HG03342 (cell line): ENCODE results near the gene ENO1.
"Not testable (repeated sequence)": the region's sequence is repeated elsewhere in the genome, so short reads cannot be mapped to it uniquely, and the experiment has no call there.

Experiments
- ATAC-seq: cut with Tn5 transposase; IDR thresholded peaks from one replicate; pipeline ENCODE4 v1.9.1; 2021; ENCODE audit warnings: mild to moderate bottlenecking, moderate library complexity; ENCODE audit not compliant: unreplicated experiment

ENO1 gene

GRCh38 chr1:8847990-8848389 is 30.5 kb downstream of the ENO1 start:
- ATAC-seq, result no peak

DNA sequence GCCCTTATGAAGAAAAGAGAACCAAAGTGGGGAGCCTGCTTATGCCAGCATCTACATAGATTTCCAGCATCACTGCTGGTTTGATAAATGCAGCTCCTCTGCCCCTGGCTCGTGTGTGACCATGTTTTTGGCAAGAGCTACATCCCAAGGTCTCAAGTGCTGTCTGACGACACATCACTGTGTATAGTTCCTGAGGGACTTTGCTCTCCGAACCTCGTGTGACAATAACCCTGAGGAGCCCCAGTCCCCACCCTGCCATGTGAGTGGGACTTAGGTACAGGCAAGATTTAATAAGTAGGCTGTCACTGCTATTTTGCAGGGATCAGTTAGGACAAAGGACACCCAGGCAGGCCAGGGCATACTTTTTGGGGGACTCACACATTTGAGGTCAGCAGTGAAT is 32.2 kb downstream of the ENO1 start:
- ATAC-seq, result no peak

GRCh38 chr1:8845104-8846097 is 33.1 kb downstream of the ENO1 start:
- no peak for ATAC-seq

- ATAC-seq, result no peak
Observed at GRCh38 chr1:8844501-8845006, 33.9 kb downstream of the ENO1 start.

DNA sequence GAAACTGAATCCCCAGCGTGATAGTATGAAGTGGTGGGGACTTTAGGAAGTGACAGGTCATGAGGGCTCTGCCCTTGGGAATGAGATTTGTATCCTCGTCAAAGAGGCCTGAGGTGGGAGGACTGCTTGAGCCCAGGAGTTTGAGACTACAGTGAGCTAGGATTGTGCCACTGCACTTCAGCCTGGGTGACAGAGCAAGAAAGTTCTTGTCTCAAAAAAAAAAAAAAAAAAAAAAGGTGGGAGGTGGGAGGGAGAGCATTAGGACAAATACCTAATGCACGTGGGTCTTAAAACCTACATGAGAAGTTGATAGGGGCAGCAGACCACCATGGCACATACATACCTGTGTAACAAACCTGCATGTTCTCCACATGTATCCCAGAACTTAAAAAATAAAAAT is 37.1 kb downstream of the ENO1 start:
- ATAC-seq, result no peak

DNA sequence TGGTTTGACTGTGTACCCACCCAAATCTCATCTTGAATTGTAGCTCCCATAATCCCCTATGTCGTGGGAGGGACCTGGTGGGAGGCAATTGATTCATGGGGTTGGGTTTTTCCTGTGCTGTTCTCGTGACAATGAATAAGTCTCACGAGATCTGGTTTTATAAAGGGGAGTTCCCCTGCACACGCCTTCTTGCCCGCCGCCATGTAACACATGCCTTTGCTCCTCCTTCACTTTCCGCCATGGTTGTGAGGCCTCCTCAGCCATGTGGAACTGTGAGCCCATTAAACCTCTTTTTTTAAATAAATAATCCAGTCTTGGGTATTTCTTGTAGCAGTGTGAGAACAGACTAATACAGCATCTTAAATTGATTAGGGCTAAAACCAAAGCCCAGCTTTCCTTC is 38.5 kb downstream of the ENO1 start:
- ATAC-seq, result no peak

DNA sequence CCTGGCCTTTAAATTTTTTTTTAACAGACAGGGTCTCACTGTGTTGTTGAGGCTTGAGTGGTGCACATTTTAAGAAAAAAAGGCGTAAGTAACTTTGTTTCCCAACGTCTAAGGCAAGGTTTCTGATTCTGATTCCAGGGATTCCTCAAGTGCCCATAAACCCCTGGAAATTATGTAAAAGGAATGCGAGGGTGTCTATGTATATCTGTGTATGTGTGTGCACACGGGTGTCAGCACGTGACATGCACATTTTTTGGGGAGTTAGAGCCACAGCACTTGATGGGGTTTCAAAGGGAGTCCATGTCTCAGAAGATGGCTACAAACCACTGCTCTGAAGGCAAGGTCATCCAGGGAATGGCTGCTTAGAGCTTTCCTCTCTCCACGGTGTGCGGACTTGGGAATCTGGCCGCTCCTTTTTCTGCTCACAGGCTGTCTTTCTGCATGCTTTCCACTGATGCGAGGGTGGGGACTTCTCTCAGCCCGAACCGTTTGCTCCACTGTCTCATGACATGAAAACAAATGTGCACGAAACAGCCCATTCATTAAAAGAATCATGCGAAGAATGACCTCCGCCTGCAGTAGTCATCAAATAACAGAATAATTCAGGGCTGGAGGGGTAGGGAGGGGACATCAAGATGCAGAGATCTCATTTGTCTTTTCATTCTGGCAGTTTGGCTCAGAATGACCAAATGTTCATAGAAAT is 42.4 kb downstream of the ENO1 start:
- ATAC-seq, result no peak

DNA sequence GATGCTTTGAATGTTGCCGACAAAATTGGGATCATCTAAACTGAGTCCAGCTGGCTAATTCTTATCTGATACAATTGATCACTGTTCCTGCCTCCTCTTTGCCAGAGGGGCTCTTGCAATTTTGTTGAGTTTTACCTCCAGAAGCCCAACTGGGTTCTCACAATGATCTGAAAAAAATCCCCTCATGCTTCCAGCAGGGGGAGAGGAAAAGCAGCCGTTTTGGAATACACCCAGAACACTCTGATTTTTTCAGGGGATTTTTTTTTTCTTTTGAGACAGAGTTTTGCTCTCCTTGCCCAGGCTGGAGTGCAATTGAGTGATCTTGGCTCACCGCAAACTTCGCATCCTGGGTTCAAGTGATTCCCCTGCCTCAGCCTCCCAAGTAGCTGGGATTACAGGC is 47.1 kb downstream of the ENO1 start:
- no peak for ATAC-seq

DNA sequence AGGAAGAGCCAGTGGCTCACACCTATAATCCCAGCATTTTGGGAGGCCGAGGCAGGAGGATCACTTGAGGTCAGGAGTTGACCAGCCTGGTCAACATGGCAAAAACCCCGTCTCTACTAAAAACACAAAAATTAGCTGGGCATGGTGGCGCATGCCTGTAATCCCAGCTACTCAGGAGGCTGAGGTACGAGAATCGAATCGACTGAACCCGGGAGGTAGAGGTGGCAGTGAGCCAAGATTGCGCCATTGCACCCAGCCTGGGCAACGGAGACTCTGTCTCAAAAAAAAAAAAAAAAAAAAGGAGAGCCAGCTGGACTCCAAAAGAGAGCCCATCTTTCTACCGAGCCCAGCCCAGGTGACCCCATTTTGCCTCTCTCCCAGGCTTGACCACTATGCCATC is 47.8 kb downstream of the ENO1 start:
- ATAC-seq, result not testable (repeated sequence)

- ATAC-seq, result no peak
Observed at GRCh38 chr1:8825985-8826481, 52.5 kb downstream of the ENO1 start.

DNA sequence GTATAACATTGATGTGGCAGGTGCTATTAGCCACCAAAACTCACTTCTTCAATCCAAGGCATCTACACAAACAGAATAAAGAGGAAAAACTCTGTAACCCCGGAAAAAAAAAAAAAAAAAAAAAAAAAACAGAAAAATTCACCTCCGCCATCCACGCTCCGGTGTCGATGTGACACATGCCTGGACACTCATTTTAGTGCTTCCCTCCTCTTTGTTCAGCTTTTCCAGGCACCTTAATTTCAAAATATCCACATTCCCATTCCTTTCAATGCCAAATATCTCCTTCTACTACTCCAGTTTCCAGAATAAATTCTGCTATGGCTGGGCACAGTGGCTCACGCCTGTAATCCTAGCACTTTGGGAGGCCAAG is 55.2 kb downstream of the ENO1 start:
- no peak for ATAC-seq

DNA sequence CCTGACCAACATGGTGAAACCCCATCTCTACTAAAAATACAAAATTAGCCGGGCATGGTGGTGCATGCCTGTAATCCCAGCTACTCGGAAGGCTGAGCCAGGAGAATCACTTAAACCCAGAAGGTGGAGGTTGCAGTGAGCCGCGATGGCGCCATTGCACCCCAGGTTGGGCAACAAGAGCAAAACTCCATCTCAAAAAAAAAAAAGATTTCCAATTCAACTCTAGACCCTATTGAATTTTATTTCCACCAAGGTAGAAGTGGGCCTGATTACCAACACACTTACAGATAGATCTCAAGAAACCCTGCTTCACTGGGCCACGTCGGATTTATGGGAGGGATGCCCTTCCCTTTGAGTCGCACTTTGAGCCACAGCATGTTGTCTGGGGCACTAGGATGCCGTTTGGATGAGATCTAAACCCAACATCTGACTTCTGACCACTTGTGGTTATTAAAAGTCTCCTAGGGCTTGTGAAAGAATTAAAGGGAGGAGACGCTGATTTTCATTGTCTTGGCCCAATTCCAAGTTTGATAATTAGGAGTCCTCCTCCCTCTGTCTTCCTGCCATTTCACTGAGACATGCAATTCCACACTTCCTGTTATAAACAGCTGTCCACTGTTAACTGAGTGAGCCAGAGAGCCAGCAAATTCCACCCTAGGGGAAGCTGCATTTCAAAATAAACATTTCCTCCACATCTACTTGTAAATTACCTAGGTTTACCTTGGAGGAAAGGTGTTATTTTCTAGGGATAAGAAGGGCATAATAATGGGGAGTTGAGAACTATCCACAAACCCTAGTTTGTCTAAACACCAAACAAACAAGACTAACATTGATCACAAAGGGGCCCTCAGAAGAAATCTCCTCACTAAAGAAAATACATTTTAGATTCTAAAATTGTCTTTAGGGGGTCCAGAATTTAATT is 55.9 kb downstream of the ENO1 start:
- ATAC-seq, result no peak

- no peak for ATAC-seq
Observed at GRCh38 chr1:8821084-8821483, 57.4 kb downstream of the ENO1 start.

DNA sequence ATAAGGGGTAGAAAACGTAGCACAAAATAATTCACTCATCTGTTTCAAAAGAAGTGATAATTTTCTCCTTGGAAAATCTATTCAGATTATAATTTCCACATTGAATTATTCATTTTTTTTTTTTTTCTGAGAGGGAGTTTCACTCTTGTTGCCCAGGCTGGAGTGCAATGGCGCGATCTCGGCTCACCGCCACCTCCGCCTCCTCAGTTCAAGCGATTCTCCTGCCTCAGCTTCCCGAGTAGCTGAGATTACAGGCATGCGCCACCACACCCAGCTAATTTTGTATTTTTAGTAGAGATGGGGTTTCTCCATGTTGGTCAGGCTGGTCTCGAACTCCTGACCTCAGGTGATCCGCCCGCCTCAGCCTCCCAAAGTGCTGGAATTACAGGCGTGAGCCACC is 59.7 kb downstream of the ENO1 start:
- not testable (repeated sequence) for ATAC-seq

- no peak for ATAC-seq
Observed at GRCh38 chr1:8818325-8818775, 60.1 kb downstream of the ENO1 start.

GRCh38 chr1:8817412-8818324 is 60.8 kb downstream of the ENO1 start, which contains the start of gene RERE:
Gene RERE, minus strand, starts transcription at chr1:8817640.
- ATAC-seq, result peak; percentile 92

GRCh38 chr1:8816831-8817411 is 61.6 kb downstream of the ENO1 start:
- ATAC-seq, result peak; percentile 14

GRCh38 chr1:8816264-8816663 is 62.2 kb downstream of the ENO1 start:
- ATAC-seq, result no peak

DNA sequence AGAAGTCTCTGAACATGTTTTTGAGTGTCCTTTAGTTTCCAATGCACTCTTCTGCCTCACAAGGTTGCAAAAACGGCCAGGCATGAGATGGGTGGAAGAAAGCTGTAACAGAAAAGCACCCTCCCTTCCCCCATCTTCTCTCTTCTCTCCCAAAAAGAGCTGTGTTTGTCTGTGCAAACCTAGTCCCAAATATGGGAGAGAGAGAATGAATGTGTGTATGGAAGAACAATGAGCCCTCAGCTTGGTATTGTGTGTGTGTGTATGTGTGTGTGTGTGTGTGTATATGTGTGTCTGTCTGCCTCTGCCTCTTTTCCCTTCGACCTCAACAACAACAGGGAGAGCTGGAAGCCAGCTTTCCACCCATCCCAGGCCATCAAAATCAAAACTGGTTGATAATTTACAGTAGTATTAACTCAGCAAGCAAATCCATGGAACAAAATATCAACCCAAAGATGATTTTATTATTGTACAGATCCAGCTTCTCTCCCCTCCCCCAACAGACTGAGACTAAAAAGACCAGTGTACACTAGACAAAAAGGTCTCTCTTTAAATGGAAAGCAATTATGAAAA is 62.8 kb downstream of the ENO1 start:
- ATAC-seq, result no peak
